ENCODE measurements around the gene RAP2A. TPM values are rescaled to one million over a fixed set of nuclear protein-coding genes. Genes with fewer than 3 reads are reported as not detected.

The RAP2A gene
- total RNA-seq, 3 donors from 2014 or later (not counting 1 experiment from before 2014, with no cell fraction given), result 25.9 to 48.1 (median 30.9) TPM

- H3K36me3 ChIP-seq (ENCODE audit: control insufficient read depth, insufficient read depth, low read length), result no peaks in the 10 kb centered on the region
- H3K4me3 ChIP-seq (ENCODE audit: low read length), result no peak overlapping the region
- no peaks in the 10 kb centered on the region for H3K4me1 Mint-ChIP-seq
- H3K27me3 ChIP-seq (ENCODE audit: control insufficient read depth, insufficient read depth, low read length), result no peaks in the 10 kb centered on the region
- no peak overlapping the region for H3K4me3 Mint-ChIP-seq
- 100% methylated on average over 1 of the region's 1 CpG for WGBS (ENCODE audit: insufficient coverage)
- no peaks in the 10 kb centered on the region for H3K9me3 ChIP-seq (ENCODE audit: control insufficient read depth, insufficient read depth, low read length)
- DNase-seq, result no peak
- no peaks in the 10 kb centered on the region for H3K36me3 Mint-ChIP-seq
- H3K4me1 ChIP-seq (ENCODE audit: control insufficient read depth, insufficient read depth, low read length), result no peaks in the 10 kb centered on the region
- H3K27me3 Mint-ChIP-seq (ENCODE audit: low read depth in 2 of 2), result peaks cover 0 to 7% of the 10 kb centered on the region in 2 donors
- H3K27ac ChIP-seq (ENCODE audit: low read length), result no peak overlapping the region
- H3K27ac Mint-ChIP-seq, result no peak overlapping the region
- ATAC-seq, result no peak
- no peak for TF ChIP-seq CTCF (IDR thresholded peaks at IDR 0.05)
- H3K9me3 Mint-ChIP-seq, result no peaks in the 10 kb centered on the region
- intact Hi-C loops (cut with micrococcal nuclease), result no loop called here
Measured at GRCh38 chr13:97483465-97483864, 49.5 kb downstream of the RAP2A start.

GRCh38 chr13:97484301-97484700, 50.3 kb downstream of the RAP2A start:
- no peaks in the 10 kb centered on the region for H3K36me3 Mint-ChIP-seq
- no peak overlapping the region for H3K27ac Mint-ChIP-seq
- 88% methylated on average over 2 of the region's 2 CpGs for WGBS (ENCODE audit: insufficient coverage)
- Histone ChIP-seq H3K9me3 (ENCODE audit: control insufficient read depth, insufficient read depth, low read length) (no peaks in the 10 kb centered on the region), H3K4me3 (ENCODE audit: low read length) (no peak overlapping the region), H3K27ac (ENCODE audit: low read length) (no peak overlapping the region), H3K4me1 (ENCODE audit: control insufficient read depth, insufficient read depth, low read length) (no peaks in the 10 kb centered on the region), H3K27me3 (ENCODE audit: control insufficient read depth, insufficient read depth, low read length) (no peaks in the 10 kb centered on the region), H3K36me3 (ENCODE audit: control insufficient read depth, insufficient read depth, low read length) (no peaks in the 10 kb centered on the region)
- H3K27me3 Mint-ChIP-seq (ENCODE audit: low read depth in 2 of 2), result peaks cover 0 to 7% of the 10 kb centered on the region in 2 donors
- ATAC-seq (no peak), DNase-seq (no peak)
- no peak for TF ChIP-seq CTCF (IDR thresholded peaks at IDR 0.05)
- no peaks in the 10 kb centered on the region for H3K4me1 Mint-ChIP-seq
- intact Hi-C loops (cut with micrococcal nuclease), result no loop called here
- H3K4me3 Mint-ChIP-seq, result no peak overlapping the region
- no peaks in the 10 kb centered on the region for H3K9me3 Mint-ChIP-seq

- Histone ChIP-seq H3K9me3 (ENCODE audit: control insufficient read depth, insufficient read depth, low read length) (no peaks in the 10 kb centered on the region), H3K27me3 (ENCODE audit: control insufficient read depth, insufficient read depth, low read length) (no peaks in the 10 kb centered on the region), H3K4me3 (ENCODE audit: low read length) (no peak overlapping the region), H3K4me1 (ENCODE audit: control insufficient read depth, insufficient read depth, low read length) (no peaks in the 10 kb centered on the region), H3K27ac (ENCODE audit: low read length) (no peak overlapping the region), H3K36me3 (ENCODE audit: control insufficient read depth, insufficient read depth, low read length) (no peaks in the 10 kb centered on the region)
- H3K4me1 Mint-ChIP-seq, result no peaks in the 10 kb centered on the region
- no peak overlapping the region for H3K4me3 Mint-ChIP-seq
- H3K27ac Mint-ChIP-seq, result no peak overlapping the region
- ATAC-seq (no peak), DNase-seq (no peak)
- no peaks in the 10 kb centered on the region for H3K36me3 Mint-ChIP-seq
- peaks cover 0 to 7% of the 10 kb centered on the region in 2 donors for H3K27me3 Mint-ChIP-seq (ENCODE audit: low read depth in 2 of 2)
- intact Hi-C loops (cut with micrococcal nuclease), result no loop called here
- no peaks in the 10 kb centered on the region for H3K9me3 Mint-ChIP-seq
- TF ChIP-seq CTCF (IDR thresholded peaks at IDR 0.05), result no peak
- WGBS (ENCODE audit: insufficient coverage), result 94% methylated on average over 1 of the region's 1 CpG
Measured at GRCh38 chr13:97485320-97485719, 51.4 kb downstream of the RAP2A start.

- DNase-seq (no peak), ATAC-seq (no peak)
- no peak overlapping the region for H3K27ac Mint-ChIP-seq
- Histone ChIP-seq H3K4me1 (ENCODE audit: control insufficient read depth, insufficient read depth, low read length) (no peaks in the 10 kb centered on the region), H3K36me3 (ENCODE audit: control insufficient read depth, insufficient read depth, low read length) (no peaks in the 10 kb centered on the region), H3K27me3 (ENCODE audit: control insufficient read depth, insufficient read depth, low read length) (peaks cover 3% of the 10 kb centered on the region), H3K27ac (ENCODE audit: low read length) (no peak overlapping the region), H3K4me3 (ENCODE audit: low read length) (no peak overlapping the region), H3K9me3 (ENCODE audit: control insufficient read depth, insufficient read depth, low read length) (no peaks in the 10 kb centered on the region)
- WGBS (ENCODE audit: insufficient coverage), result 91% methylated on average over 1 of the region's 1 CpG
- H3K27me3 Mint-ChIP-seq (ENCODE audit: low read depth in 2 of 2), result peaks cover 5 to 17% of the 10 kb centered on the region in 2 donors
- intact Hi-C loops (cut with micrococcal nuclease), result no loop called here
- H3K36me3 Mint-ChIP-seq, result no peaks in the 10 kb centered on the region
- peaks cover 3 to 4% of the 10 kb centered on the region in 2 donors for H3K9me3 Mint-ChIP-seq
- no peak overlapping the region for H3K4me3 Mint-ChIP-seq
- TF ChIP-seq CTCF (IDR thresholded peaks at IDR 0.05), result no peak
- H3K4me1 Mint-ChIP-seq, result no peaks in the 10 kb centered on the region
Measured at GRCh38 chr13:97490702-97491307, 56.8 kb downstream of the RAP2A start.
